ENCODE results near the gene COL5A3.
"Not testable (repeated sequence)": the region's sequence is repeated elsewhere in the genome, so short reads cannot be mapped to it uniquely, and the experiment has no call there.

Gene COL5A3

GRCh38 chr19:9969688-9969975 is 40.7 kb downstream of the COL5A3 start:
- no peak for DNase-seq

GRCh38 chr19:9968820-9969687 is 41.2 kb downstream of the COL5A3 start:
- no peak for DNase-seq

GRCh38 chr19:9967326-9967725 is 43.0 kb downstream of the COL5A3 start:
- no peak for DNase-seq

- no peak for DNase-seq
Observed at GRCh38 chr19:9966448-9966847, 43.9 kb downstream of the COL5A3 start.

- DNase-seq = no peak
Observed at GRCh38 chr19:9966024-9966423, 44.3 kb downstream of the COL5A3 start.

GRCh38 chr19:9962623-9963290 is 47.5 kb downstream of the COL5A3 start:
- DNase-seq = no peak

- DNase-seq = no peak
Observed at GRCh38 chr19:9961103-9961502, 49.2 kb downstream of the COL5A3 start.

GRCh38 chr19:9958379-9958821 is 51.9 kb downstream of the COL5A3 start:
- no peak for DNase-seq

- DNase-seq = no peak
Observed at GRCh38 chr19:9956956-9957355, 53.3 kb downstream of the COL5A3 start.

GRCh38 chr19:9953802-9954542 is 56.3 kb downstream of the COL5A3 start:
- DNase-seq = no peak

GRCh38 chr19:9952276-9952675 is 58.0 kb downstream of the COL5A3 start:
- DNase-seq = no peak

- no peak for DNase-seq
Observed at GRCh38 chr19:9947441-9947840, 62.9 kb downstream of the COL5A3 start.

GRCh38 chr19:9946528-9947125 is 63.7 kb downstream of the COL5A3 start:
- DNase-seq = not testable (repeated sequence)

- DNase-seq = no peak
Observed at GRCh38 chr19:9945319-9945966, 64.9 kb downstream of the COL5A3 start.

GRCh38 chr19:9943744-9944143 is 66.6 kb downstream of the COL5A3 start:
- DNase-seq = no peak

- DNase-seq = no peak
Observed at GRCh38 chr19:9941671-9942070, 68.6 kb downstream of the COL5A3 start.

- no peak for DNase-seq
Observed at GRCh38 chr19:9941231-9941630, 69.1 kb downstream of the COL5A3 start.

GRCh38 chr19:9940778-9941177 is 69.5 kb downstream of the COL5A3 start:
- no peak for DNase-seq

- DNase-seq = no peak
Observed at GRCh38 chr19:9939301-9939913, 70.9 kb downstream of the COL5A3 start.

GRCh38 chr19:9937001-9937411 is 73.3 kb downstream of the COL5A3 start:
- no peak for DNase-seq

GRCh38 chr19:9936326-9937000 is 73.8 kb downstream of the COL5A3 start, which contains the start of gene OLFM2:
Gene OLFM2 (minus strand): TSS chr19:9936515. CDS start chr19:9936366, 149 bp downstream.
- DNase-seq = no peak
